HepG2 (cell line): Measurements from ENCODE around the gene SLC15A3. TPM values are rescaled to one million over a fixed set of nuclear protein-coding genes. Genes with fewer than 3 reads are reported as not detected.
A peak's percentile ranks its signal among the peaks of the same experiment; 100 is the strongest.

ENCODE experiments used
- BRD4 ChIP-seq: sonication (generic); formaldehyde crosslinking; IDR thresholded peaks from 2 replicates; pipeline ENCODE4 v1.4.0; 2020; ENCODE audit warnings: missing genetic modification reagents
- CEBPB ChIP-seq: IDR thresholded peaks from 2 replicates; pipeline ENCODE4 v1.6.1; 2011; ENCODE audit warnings: low read depth, low read length, improper control_type of control experiment, borderline replicate concordance
- ESRRA ChIP-seq: sonication (generic); formaldehyde crosslinking; IDR thresholded peaks from 2 replicates; pipeline ENCODE4 v1.5.1; 2020; ENCODE audit warnings: mild to moderate bottlenecking, low read depth, missing genetic modification reagents
- FOSL2 ChIP-seq: sonication (generic); formaldehyde crosslinking; IDR thresholded peaks from 2 replicates; pipeline ENCODE4 v1.4.0; 2020; ENCODE audit warnings: missing genetic modification reagents
- FOXK1 ChIP-seq: sonication (generic); formaldehyde crosslinking; IDR thresholded peaks from 2 replicates; pipeline ENCODE4 v1.4.0; 2020; ENCODE audit warnings: low read depth, missing genetic modification reagents, borderline replicate concordance
- HDAC1 ChIP-seq: sonication (generic); formaldehyde crosslinking; IDR thresholded peaks from 2 replicates; pipeline ENCODE4 v1.5.1; 2020; ENCODE audit warnings: mild to moderate bottlenecking, missing genetic modification reagents
- HNRNPL ChIP-seq: fragments of 200-400 bp; formaldehyde crosslinking; IDR thresholded peaks from 2 replicates; pipeline ENCODE4 v1.6.1; 2017; ENCODE audit warnings: mild to moderate bottlenecking, low read depth, low read length
- HOXD1 ChIP-seq: sonication (generic); formaldehyde crosslinking; IDR thresholded peaks from 2 replicates; pipeline ENCODE4 v1.5.0; 2020; ENCODE audit warnings: missing genetic modification reagents
- KDM4B ChIP-seq: sonication (generic); formaldehyde crosslinking; IDR thresholded peaks from 2 replicates; pipeline ENCODE4 v1.4.0; 2020; ENCODE audit warnings: missing genetic modification reagents
- KLF16 ChIP-seq, 2 experiments: sonication (generic) in 1 of 2; formaldehyde crosslinking in 1 of 2; IDR thresholded peaks; 2 replicates each; pipeline versions ENCODE4 v1.6.1 to v1.8.0; 2016 to 2023; ENCODE audit warnings: missing genetic modification reagents in 2 of 2, missing compliant biosample characterization in 1 of 2
- RAD51 ChIP-seq: fragments of 450-650 bp; IDR thresholded peaks from 2 replicates; pipeline ENCODE4 v1.6.1; 2016; ENCODE audit warnings: borderline replicate concordance
- SATB2 ChIP-seq: sonication (generic); formaldehyde crosslinking; IDR thresholded peaks from 2 replicates; pipeline ENCODE4 v1.5.0; 2020; ENCODE audit warnings: missing genetic modification reagents
- SP5 ChIP-seq: IDR thresholded peaks from 2 replicates; pipeline ENCODE4 v1.6.1; 2016; ENCODE audit warnings: low read depth, borderline replicate concordance
- WIZ ChIP-seq: sonication (generic); formaldehyde crosslinking; IDR thresholded peaks from 2 replicates; pipeline ENCODE4 v1.5.1; 2020; ENCODE audit warnings: mild to moderate bottlenecking, missing genetic modification reagents
- ZBTB1 ChIP-seq: sonication (generic); formaldehyde crosslinking; IDR thresholded peaks from 2 replicates; pipeline ENCODE4 v1.4.0; 2020; ENCODE audit warnings: missing genetic modification reagents, borderline replicate concordance
- ZBTB21 ChIP-seq: sonication (generic); formaldehyde crosslinking; IDR thresholded peaks from 2 replicates; pipeline ENCODE4 v1.4.0; 2020; ENCODE audit warnings: missing genetic modification reagents
- ZBTB33 ChIP-seq: sonication (generic); formaldehyde crosslinking; IDR thresholded peaks from 2 replicates; pipeline ENCODE4 v1.4.0; 2020; ENCODE audit warnings: missing genetic modification reagents
- ZBTB4 ChIP-seq: sonication (generic); formaldehyde crosslinking; IDR thresholded peaks from 2 replicates; pipeline ENCODE4 v1.4.0; 2020; ENCODE audit warnings: missing genetic modification reagents, mild to moderate bottlenecking, borderline replicate concordance
- ZIK1 ChIP-seq: sonication (generic); formaldehyde crosslinking; IDR thresholded peaks from 2 replicates; pipeline ENCODE4 v1.5.0; 2020; ENCODE audit warnings: mild to moderate bottlenecking, low read depth, missing genetic modification reagents, borderline replicate concordance
- ZKSCAN8 ChIP-seq: IDR thresholded peaks from 2 replicates; pipeline ENCODE4 v1.6.1; 2016; ENCODE audit warnings: borderline replicate concordance, missing genetic modification reagents, missing compliant biosample characterization
- ZNF251 ChIP-seq: sonication (generic); formaldehyde crosslinking; IDR thresholded peaks from 2 replicates; pipeline ENCODE4 v1.9.0; 2021; ENCODE audit warnings: mild to moderate bottlenecking, missing genetic modification reagents
- ZNF3 ChIP-seq: IDR thresholded peaks from 2 replicates; pipeline ENCODE4 v1.7.0; 2017; ENCODE audit warnings: inconsistent platforms
- ZNF430 ChIP-seq: sonication (generic); formaldehyde crosslinking; IDR thresholded peaks from 2 replicates; pipeline ENCODE4 v1.9.0; 2021; ENCODE audit warnings: mild to moderate bottlenecking, missing genetic modification reagents
- ZNF7 ChIP-seq: IDR thresholded peaks from 2 replicates; pipeline ENCODE4 v1.6.1; 2016; ENCODE audit warnings: missing biosample characterization, missing genetic modification reagents
- ZNF768 ChIP-seq: sonication (generic); formaldehyde crosslinking; IDR thresholded peaks from 2 replicates; pipeline ENCODE4 v1.4.0; 2020; ENCODE audit warnings: missing genetic modification reagents
- ZSCAN31 ChIP-seq: sonication (generic); formaldehyde crosslinking; IDR thresholded peaks from 2 replicates; pipeline ENCODE4 v1.5.0; 2020; ENCODE audit warnings: low read depth, mild to moderate bottlenecking, missing genetic modification reagents
- polyA plus RNA-seq, 8 experiments: library from polyadenylated mRNA; depleted of rRNA in 3 of 8; stranded (reverse) in 7 of 8; unstranded in 1 of 8; fragments of >200 nt; fragmentation: Illumina TruSeq in 4 of 8; extraction: Trizol in 4 of 8; gene quantifications; 2 replicates each; pipeline versions ENCODE4 v1.2.1 to v1.2.3, GENCODE V29; 2011 to 2016; ENCODE audit warnings: low read depth in 4 of 8, missing spikeins in 1 of 8, mixed read lengths in 1 of 8; ENCODE audit not compliant: insufficient read depth in 1 of 8
- total RNA-seq, 5 experiments: library from RNA; depleted of rRNA; stranded (reverse); fragments of >200 nt; fragmentation: Illumina TruSeq; extraction: Trizol; gene quantifications; 2 replicates each; pipeline ENCODE4 v1.2.3, GENCODE V29; 2016; ENCODE audit warnings: low read depth in 1 of 5

Gene SLC15A3
- total and polyA plus RNA-seq, 2 of the 13 experiments (the other 11 are each of a cell fraction or from before 2014, with no cell fraction given) = 0.45 to 0.77 TPM

DNA sequence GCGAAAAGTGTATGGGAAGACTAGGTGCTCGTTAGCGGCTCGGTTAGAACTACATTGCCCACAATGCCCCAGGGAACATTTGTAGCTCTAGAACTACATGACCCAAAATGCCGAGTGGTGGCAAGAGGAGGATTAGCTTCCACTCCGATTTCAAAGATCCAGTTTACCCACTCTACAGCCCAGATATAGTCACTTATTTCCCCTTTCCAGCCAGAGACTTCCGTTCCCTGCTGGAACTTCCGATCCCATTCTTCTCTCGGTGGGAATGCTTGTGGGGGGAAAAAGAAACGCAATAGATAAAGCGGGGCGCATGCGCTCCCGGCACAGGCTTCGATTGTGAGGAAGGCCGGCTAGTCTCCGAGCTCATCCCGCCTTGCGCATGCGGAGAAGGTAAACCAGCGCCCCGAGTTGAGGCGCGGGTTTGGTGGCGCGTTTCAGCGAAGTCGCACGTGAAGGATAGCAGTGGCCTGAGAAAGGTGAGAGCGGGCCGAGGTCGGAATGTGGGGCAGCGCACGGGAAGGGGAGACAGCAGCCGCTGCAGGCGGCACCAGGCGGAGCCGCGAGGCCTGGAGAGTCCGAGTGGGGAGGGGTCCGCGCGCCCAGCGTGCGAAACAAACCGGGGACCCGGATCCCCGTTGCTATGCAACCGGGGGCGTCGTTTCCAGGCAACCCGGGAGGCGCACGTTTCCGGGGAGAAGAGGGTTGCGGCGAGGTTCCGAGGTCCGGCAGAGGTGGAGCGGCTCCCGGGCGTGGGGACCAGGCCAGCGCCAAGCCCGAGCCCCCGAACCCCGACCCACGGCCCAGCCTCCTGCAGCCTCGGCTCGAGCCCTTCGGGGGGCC lies 38.0 kb downstream of the SLC15A3 start, which contains the start of gene TMEM109 (continued):
- TF ChIP-seq HDAC1 (no peak), ZSCAN31 (peak; percentile 78; the same call in 1 of the 2 replicates), SATB2 (CRISPR knock-in tag) (peak; percentile 66; the same call in 1 of the 2 replicates), ZBTB33 (CRISPR knock-in tag) (peak; percentile 76), ZBTB4 (CRISPR knock-in tag) (0 out of 2 replicates have a peak, but pooled peaks have one; percentile 50), BRD4 (0 out of 2 replicates have a peak, but pooled peaks have one; percentile 53), FOSL2 (CRISPR knock-in tag) (no peak), ZNF430 (CRISPR knock-in tag) (no peak), ZBTB1 (CRISPR knock-in tag) (no peak), FOXK1 (CRISPR knock-in tag) (peak; percentile 22; the same call in 1 of the 2 replicates), ZIK1 (no peak), KDM4B (CRISPR knock-in tag) (no peak), ZBTB21 (CRISPR knock-in tag) (no peak), HNRNPL (0 out of 2 replicates have a peak, but pooled peaks have one; percentile 21), SP5 (CRISPR knock-in tag) (no peak), ZNF3 (CRISPR knock-in tag) (no peak), ZNF7 (no peak), KLF16 (CRISPR knock-in tag; IDR thresholded peaks at IDR 0.05) (no peak), WIZ (CRISPR knock-in tag) (no peak), RAD51 (no peak), ZNF768 (0 out of 2 replicates have a peak, but pooled peaks have one; percentile 39), ZNF251 (CRISPR knock-in tag) (no peak), HOXD1 (no peak), ESRRA (CRISPR knock-in tag) (no peak), ZKSCAN8 (CRISPR knock-in tag) (no peak), CEBPB (no peak)
